Testis (tissue), 3 donors: ENCODE results near the gene KRT6A. TPM values are rescaled to one million over a fixed set of nuclear protein-coding genes. Genes with fewer than 3 reads are reported as not detected.

Source experiments
- DNase-seq: peaks from one replicate; pipeline ENCODE4 v3.0.0-alpha.2; 2019
- H3K27ac ChIP-seq, 2 donors: fragments of 200-600 bp; sonication (generic); one replicate each; pipeline ENCODE4 v1.5.1; 2019
- H3K27me3 ChIP-seq: fragments of 200-600 bp; sonication (generic); one replicate; pipeline ENCODE4 v1.5.1; 2019
- H3K36me3 ChIP-seq: fragments of 200-600 bp; sonication (generic); one replicate; pipeline ENCODE4 v1.5.1; 2017; ENCODE audit warnings: low read depth; ENCODE audit errors: missing control alignments
- H3K4me1 ChIP-seq: fragments of 200-600 bp; sonication (generic); one replicate; pipeline ENCODE4 v1.5.1; 2019
- H3K4me3 ChIP-seq, 2 donors: fragments of 200-600 bp; sonication (generic); one replicate each; pipeline ENCODE4 v1.5.1; 2017 to 2019
- H3K9me3 ChIP-seq: fragments of 200-600 bp; sonication (generic); one replicate; pipeline ENCODE4 v1.5.1; 2017
- CTCF ChIP-seq, 3 experiments: fragments of 450-650 bp in 2 of 3; fragments of 200-600 bp in 1 of 3; sonication (generic) in 1 of 3; IDR thresholded peaks; one replicate each; pipeline ENCODE4 v1.5.1; 2016 to 2019; ENCODE audit warnings: antibody characterized with exemption in 3 of 3, mild to moderate bottlenecking in 2 of 3, moderate library complexity in 1 of 3
- POLR2A ChIP-seq: fragments of 450-650 bp; IDR thresholded peaks from one replicate; pipeline ENCODE4 v1.6.1; 2017; ENCODE audit warnings: antibody characterized with exemption, mild to moderate bottlenecking, moderate library complexity
- WGBS, 2 donors: methylation state at CpG; one replicate each; pipeline ENCODE4 v1.1.5; 2018; 5-methylcytosine and 5-hydroxymethylcytosine counted together
- intact Hi-C: fragments of 100-400 bp; cut with DNase I; formaldehyde crosslinking; loops from one replicate; pipeline ENCODE4 v1.15.1; 2023; ENCODE audit warnings: low total_unique reads
- polyA plus RNA-seq: library from polyadenylated mRNA; stranded (reverse); fragments of 350-450 nt; fragmentation: Illumina TruSeq; extraction: RNeasy Lipid Tissue Mini Kit (QIAGEN cat#74804); gene quantifications from one replicate; pipeline ENCODE4 v1.2.3, GENCODE V29; 2014; ENCODE audit warnings: low read depth, low replicate concordance; ENCODE audit not compliant: insufficient read depth
- total RNA-seq, 2 donors: library from RNA; depleted of rRNA; stranded (reverse); fragments of >200 nt; gene quantifications; one replicate each; pipeline ENCODE4 v1.2.3, GENCODE V29; 2016

Gene KRT6A
- total and polyA plus RNA-seq, 3 donors from 2014 or later: 0.19 to 1.5 (median 0.63) TPM

GRCh38 chr12:52533686-52534470, 40.8 kb upstream of the KRT6A start:
- DNase-seq: no peak
- intact Hi-C loops: no loop called here
- H3K27me3 ChIP-seq: no peaks in the 10 kb centered on the region

GRCh38 chr12:52532636-52533035, 39.6 kb upstream of the KRT6A start:
- no peak for DNase-seq
- H3K36me3 ChIP-seq: no peaks in the 10 kb centered on the region
- no peaks in the 10 kb centered on the region for H3K4me1 ChIP-seq
- H3K4me3 ChIP-seq: no peak overlapping the region
- intact Hi-C loops: no loop called here
- no peak overlapping the region for H3K27ac ChIP-seq
- 75 to 77% methylated on average over 4 of the region's 4 CpGs for WGBS, 2 donors
- TF ChIP-seq POLR2A (no peak), CTCF (IDR thresholded peaks at IDR 0.05) (no peak)
- no peaks in the 10 kb centered on the region for H3K27me3 ChIP-seq
- no peaks in the 10 kb centered on the region for H3K9me3 ChIP-seq

More at GRCh38 chr12:52533686-52534470, 40.8 kb upstream of the KRT6A start:
- H3K4me1 ChIP-seq: peaks cover 4% of the 10 kb centered on the region
- H3K36me3 ChIP-seq: no peaks in the 10 kb centered on the region
- WGBS, 2 donors: 79 to 86% methylated on average over 9 to 10 of the region's 10 CpGs
- H3K27ac ChIP-seq: no peak overlapping the region
- no peaks in the 10 kb centered on the region for H3K9me3 ChIP-seq
- H3K4me3 ChIP-seq: no peak overlapping the region
- no peak for TF ChIP-seq CTCF (IDR thresholded peaks at IDR 0.05)
- no peak for TF ChIP-seq POLR2A

- H3K9me3 ChIP-seq: no peaks in the 10 kb centered on the region
- intact Hi-C loops: no loop called here
- no peak overlapping the region for H3K4me3 ChIP-seq
- no peak for TF ChIP-seq POLR2A
- no peaks in the 10 kb centered on the region for H3K27me3 ChIP-seq
- H3K27ac ChIP-seq: no peak overlapping the region
- peak; percentile 22 for DNase-seq
- 78 to 92% methylated on average over 18 of the region's 18 CpGs for WGBS, 2 donors
- H3K4me1 ChIP-seq: no peaks in the 10 kb centered on the region
- no peaks in the 10 kb centered on the region for H3K36me3 ChIP-seq
Measured at GRCh38 chr12:52531566-52532300, 38.7 kb upstream of the KRT6A start.

GRCh38 chr12:52530905-52531304, 37.8 kb upstream of the KRT6A start:
- Histone ChIP-seq H3K4me1 (no peaks in the 10 kb centered on the region), H3K27me3 (no peaks in the 10 kb centered on the region), H3K27ac (no peak overlapping the region), H3K4me3 (no peak overlapping the region), H3K36me3 (no peaks in the 10 kb centered on the region), H3K9me3 (no peaks in the 10 kb centered on the region)
- intact Hi-C loops: no loop called here
- DNase-seq: no peak
- 89 to 98% methylated on average over 2 of the region's 2 CpGs for WGBS, 2 donors
- TF ChIP-seq POLR2A (no peak), CTCF (IDR thresholded peaks at IDR 0.05) (no peak)

- no peaks in the 10 kb centered on the region for H3K4me1 ChIP-seq
- no peak for DNase-seq
Measured at GRCh38 chr12:52530366-52530765, 37.3 kb upstream of the KRT6A start.

More at GRCh38 chr12:52530366-52530765, 37.3 kb upstream of the KRT6A start:
- Histone ChIP-seq H3K27me3 (no peaks in the 10 kb centered on the region), H3K36me3 (no peaks in the 10 kb centered on the region), H3K9me3 (no peaks in the 10 kb centered on the region), H3K4me3 (no peak overlapping the region), H3K27ac (no peak overlapping the region)
- intact Hi-C loops: no loop called here
- TF ChIP-seq CTCF (IDR thresholded peaks at IDR 0.05) (no peak), POLR2A (no peak)
- WGBS, 2 donors: 86 to 100% methylated on average over 2 of the region's 2 CpGs
